GM12878 (cell line): ENCODE data around the gene RAB13. TPM values are rescaled to one million over a fixed set of nuclear protein-coding genes. Genes with fewer than 3 reads are reported as not detected.
A peak's percentile ranks its signal among the peaks of the same experiment; 100 is the strongest.

ENCODE experiments used
- BCLAF1 ChIP-seq: fragments of 450-650 bp; IDR thresholded peaks from 2 replicates; pipeline ENCODE4 v1.6.1; 2017; ENCODE audit warnings: antibody characterized with exemption, mild to moderate bottlenecking, moderate library complexity
- CTCF ChIP-seq, 3 experiments: IDR thresholded peaks in 2 of 3; conservative IDR thresholded peaks in 1 of 3; 2 replicates each; pipeline ENCODE4 v1.5.1; 2011; ENCODE audit warnings: low read depth in 3 of 3, low read length in 3 of 3, mild to moderate bottlenecking in 3 of 3, control low read depth in 2 of 3, moderate library complexity in 2 of 3, inconsistent platforms in 1 of 3, mixed read lengths in 1 of 3; ENCODE audit not compliant: control insufficient read depth in 2 of 3, insufficient read depth in 1 of 3; ENCODE audit errors: extremely low read depth in 1 of 3
- GATAD2B ChIP-seq: fragments of 450-650 bp; conservative IDR thresholded peaks from 2 replicates; pipeline ENCODE4 v1.6.1; 2017; ENCODE audit warnings: low read depth, mild to moderate bottlenecking, moderate library complexity
- KLF5 ChIP-seq: fragments of 450-650 bp; IDR thresholded peaks from 2 replicates; pipeline ENCODE4 v1.6.1; 2014; ENCODE audit warnings: mild to moderate bottlenecking; ENCODE audit not compliant: partially characterized antibody
- MEF2A ChIP-seq: IDR thresholded peaks from 2 replicates; pipeline ENCODE4 v1.6.1; 2011; ENCODE audit warnings: low read depth, mild to moderate bottlenecking, low read length, moderate library complexity; ENCODE audit not compliant: insufficient read depth
- MXI1 ChIP-seq: fragments of 150-350 bp; IDR thresholded peaks from 2 replicates; pipeline ENCODE4 v1.6.1; 2011; ENCODE audit warnings: low read depth, mild to moderate bottlenecking, inconsistent platforms, low read length, improper control_type of control experiment
- NR2C1 ChIP-seq: fragments of 450-650 bp; IDR thresholded peaks from 2 replicates; pipeline ENCODE4 v1.6.1; 2017; ENCODE audit warnings: antibody characterized with exemption, mild to moderate bottlenecking, moderate library complexity
- RB1 ChIP-seq: fragments of 450-650 bp; formaldehyde crosslinking; IDR thresholded peaks from 2 replicates; pipeline ENCODE4 v1.6.1; 2017; ENCODE audit warnings: mild to moderate bottlenecking, borderline replicate concordance
- REST ChIP-seq: IDR thresholded peaks from 2 replicates; pipeline ENCODE4 v1.6.1; 2012; ENCODE audit warnings: mild to moderate bottlenecking, low read depth, low read length
- SMAD5 ChIP-seq: IDR thresholded peaks from 2 replicates; pipeline ENCODE4 v1.6.1; 2016; ENCODE audit warnings: antibody characterized with exemption, low read depth
- TAF1 ChIP-seq: IDR thresholded peaks from 2 replicates; pipeline ENCODE4 v1.6.1; 2011; ENCODE audit warnings: mild to moderate bottlenecking, low read depth, low read length, borderline replicate concordance
- ZNF274 ChIP-seq: IDR thresholded peaks from one replicate; pipeline ENCODE4 v1.8.0; 2011; ENCODE audit not compliant: insufficient read length, insufficient read depth
- ZZZ3 ChIP-seq: IDR thresholded peaks from 2 replicates; pipeline ENCODE4 v1.6.1; 2011; ENCODE audit warnings: low read depth; ENCODE audit not compliant: control insufficient read depth, insufficient read length
- polyA plus RNA-seq, 11 experiments: library from polyadenylated mRNA; depleted of rRNA in 4 of 11; unstranded in 6 of 11; stranded (reverse) in 5 of 11; fragments of >200 nt; fragmentation: Nextera tagmentation in 4 of 11; fragmentation: Illumina TruSeq in 1 of 11; extraction: Ambion mirVana in 4 of 11; extraction: Trizol in 1 of 11; gene quantifications; 1 replicate in 1 of 11; 2 replicates in 10 of 11; pipeline versions ENCODE4 v1.2.1 to v1.2.3, GENCODE V29; 2011 to 2016; ENCODE audit warnings: inconsistent platforms in 2 of 11, missing spikeins in 2 of 11, low read depth in 1 of 11
- total RNA-seq, 4 experiments: library from RNA; depleted of rRNA in 3 of 4; stranded (reverse); fragments of >200 nt in 3 of 4; fragmentation: Illumina TruSeq in 1 of 4; extraction: Trizol in 1 of 4; gene quantifications; 2 replicates each; pipeline versions ENCODE4 v1.2.1 to v1.2.3, GENCODE V29; 2013 to 2021
- TF ChIP-seq, protein P1 (sequence below): IDR thresholded peaks from 2 replicates; pipeline ENCODE4 v1.6.1; 2011; ENCODE audit warnings: borderline replicate concordance, low read depth, mild to moderate bottlenecking, moderate library complexity, mixed read lengths, low read length; ENCODE audit not compliant: insufficient read depth; ENCODE audit errors: extremely low read length

Gene RAB13
- total and polyA plus RNA-seq, 10 of the 15 experiments (the other 5 are each of a cell fraction or from before 2014, with no cell fraction given): 0.75 to 30.7 (median 15.9) TPM

- TF ChIP-seq MEF2A: peak; percentile 76; the same call in 1 of the 2 replicates
- peak; percentile 29; the same call in 1 of the 2 replicates for TF ChIP-seq TAF1
- peak; percentile 47; the same call in 1 of the 2 replicates for TF ChIP-seq SMAD5
- TF ChIP-seq NR2C1: peak; percentile 58
- peak; percentile 49 for TF ChIP-seq RB1
- TF ChIP-seq MXI1: peak; percentile 91; the same call in 1 of the 2 replicates
- peak; percentile 24 for TF ChIP-seq KLF5
- 0 out of 2 replicates have a peak, but pooled peaks have one; percentile 35 for TF ChIP-seq REST
- TF ChIP-seq BCLAF1: 0 out of 2 replicates have a peak, but pooled peaks have one; percentile 59
- TF ChIP-seq, protein P1, sequence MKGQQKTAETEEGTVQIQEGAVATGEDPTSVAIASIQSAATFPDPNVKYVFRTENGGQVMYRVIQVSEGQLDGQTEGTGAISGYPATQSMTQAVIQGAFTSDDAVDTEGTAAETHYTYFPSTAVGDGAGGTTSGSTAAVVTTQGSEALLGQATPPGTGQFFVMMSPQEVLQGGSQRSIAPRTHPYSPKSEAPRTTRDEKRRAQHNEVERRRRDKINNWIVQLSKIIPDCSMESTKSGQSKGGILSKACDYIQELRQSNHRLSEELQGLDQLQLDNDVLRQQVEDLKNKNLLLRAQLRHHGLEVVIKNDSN: peak; percentile 83
- peak; percentile 85 for TF ChIP-seq GATAD2B
- no peak for TF ChIP-seq CTCF (IDR thresholded peaks at IDR 0.05 in 2 of 3, conservative IDR thresholded peaks at IDR 0.05 in 1 of 3; ENCODE audit: control insufficient read depth in 2 of 3, extremely low read depth in 1 of 3, insufficient read depth in 1 of 3, low read depth in 3 of 3, low read length in 3 of 3)
- no peak for TF ChIP-seq ZNF274
- TF ChIP-seq ZZZ3: no peak
Observed at GRCh38 chr1:153945795-153946621, 40.1 kb downstream of the RAB13 start (continued).
